OCI-LY1 (cell line): ENCODE data around the gene OSBPL1A.

Experiments used
- H2AFZ ChIP-seq: fragments of 200-600 bp; sonication (generic), shearing (Covaris generic); 2 replicates; pipeline ENCODE4 v1.6.0; 2014; ENCODE audit warnings: antibody characterized with exemption, mild to moderate bottlenecking, low read length
- H3F3A ChIP-seq: fragments of 200-600 bp; sonication (generic), shearing (Covaris generic); 2 replicates; pipeline ENCODE4 v1.6.0; 2014; ENCODE audit warnings: mild to moderate bottlenecking, antibody characterized with exemption, low read length, moderate library complexity; ENCODE audit not compliant: insufficient read depth
- H3K27ac ChIP-seq: fragments of 200-600 bp; sonication (generic); 2 replicates; pipeline ENCODE4 v1.5.1; 2014; ENCODE audit warnings: low read length, mixed run types, mild to moderate bottlenecking, low read depth; ENCODE audit not compliant: poor library complexity, severe bottlenecking
- H3K27me3 ChIP-seq: fragments of 200-600 bp; sonication (generic); 2 replicates; pipeline ENCODE4 v1.6.0; 2014; ENCODE audit warnings: antibody characterized with exemption, mild to moderate bottlenecking, low read length, moderate library complexity; ENCODE audit not compliant: insufficient read depth
- H3K36me3 ChIP-seq: fragments of 200-600 bp; sonication (generic); 2 replicates; pipeline ENCODE4 v1.6.1; 2014; ENCODE audit warnings: mild to moderate bottlenecking, antibody characterized with exemption, low read length, moderate library complexity, mixed read lengths; ENCODE audit not compliant: insufficient read depth
- H3K4me1 ChIP-seq: fragments of 200-600 bp; sonication (generic); 2 replicates; pipeline ENCODE4 v1.5.1; 2014; ENCODE audit warnings: mild to moderate bottlenecking, low read length, moderate library complexity; ENCODE audit not compliant: insufficient read depth, severe bottlenecking
- H3K4me2 ChIP-seq: fragments of 200-600 bp; sonication (generic), shearing (Covaris generic); 2 replicates; pipeline ENCODE4 v1.6.1; 2014; ENCODE audit warnings: low read length
- H3K4me3 ChIP-seq: fragments of 200-600 bp; sonication (generic); 2 replicates; pipeline ENCODE4 v1.5.1; 2014; ENCODE audit warnings: low read length, low read depth, mild to moderate bottlenecking, mixed read lengths; ENCODE audit not compliant: poor library complexity, severe bottlenecking
- H3K79me2 ChIP-seq: fragments of 200-600 bp; shearing (Covaris generic); 2 replicates; pipeline ENCODE4 v1.6.1; 2016; ENCODE audit warnings: mixed run types, low read length, mixed read lengths; ENCODE audit not compliant: insufficient read depth
- H3K9ac ChIP-seq: fragments of 200-600 bp; sonication (generic), shearing (Covaris generic); 2 replicates; pipeline ENCODE4 v1.6.1; 2014; ENCODE audit warnings: mild to moderate bottlenecking, low read length, mixed read lengths
- H3K9me2 ChIP-seq: fragments of 200-600 bp; sonication (generic), shearing (Covaris generic); 2 replicates; pipeline ENCODE4 v1.6.1; 2014; ENCODE audit warnings: low read depth, mild to moderate bottlenecking, low read length, mixed read lengths
- H3K9me3 ChIP-seq: fragments of 200-600 bp; shearing (Covaris generic); 2 replicates; pipeline ENCODE4 v1.6.1; 2014; ENCODE audit warnings: low read length, mixed read lengths
- H4K20me1 ChIP-seq: fragments of 200-600 bp; sonication (generic), shearing (Covaris generic); 2 replicates; pipeline ENCODE4 v1.6.0; 2016; ENCODE audit warnings: mild to moderate bottlenecking, low read length; ENCODE audit not compliant: insufficient read depth
- EZH2 ChIP-seq: fragments of 200-600 bp; sonication (generic), shearing (Covaris generic); IDR thresholded peaks from 2 replicates; pipeline ENCODE4 v1.8.0; 2017; ENCODE audit warnings: borderline replicate concordance, mixed run types, mild to moderate bottlenecking, antibody characterized with exemption, low read length, moderate library complexity, mixed read lengths
- TF ChIP-seq, protein P1 (sequence below): fragments of 200-600 bp; sonication (generic), shearing (Covaris generic); IDR thresholded peaks from 2 replicates; pipeline ENCODE4 v1.5.1; 2017; ENCODE audit warnings: mild to moderate bottlenecking, antibody characterized with exemption, low read length, moderate library complexity, mixed read lengths

The OSBPL1A gene

DNA sequence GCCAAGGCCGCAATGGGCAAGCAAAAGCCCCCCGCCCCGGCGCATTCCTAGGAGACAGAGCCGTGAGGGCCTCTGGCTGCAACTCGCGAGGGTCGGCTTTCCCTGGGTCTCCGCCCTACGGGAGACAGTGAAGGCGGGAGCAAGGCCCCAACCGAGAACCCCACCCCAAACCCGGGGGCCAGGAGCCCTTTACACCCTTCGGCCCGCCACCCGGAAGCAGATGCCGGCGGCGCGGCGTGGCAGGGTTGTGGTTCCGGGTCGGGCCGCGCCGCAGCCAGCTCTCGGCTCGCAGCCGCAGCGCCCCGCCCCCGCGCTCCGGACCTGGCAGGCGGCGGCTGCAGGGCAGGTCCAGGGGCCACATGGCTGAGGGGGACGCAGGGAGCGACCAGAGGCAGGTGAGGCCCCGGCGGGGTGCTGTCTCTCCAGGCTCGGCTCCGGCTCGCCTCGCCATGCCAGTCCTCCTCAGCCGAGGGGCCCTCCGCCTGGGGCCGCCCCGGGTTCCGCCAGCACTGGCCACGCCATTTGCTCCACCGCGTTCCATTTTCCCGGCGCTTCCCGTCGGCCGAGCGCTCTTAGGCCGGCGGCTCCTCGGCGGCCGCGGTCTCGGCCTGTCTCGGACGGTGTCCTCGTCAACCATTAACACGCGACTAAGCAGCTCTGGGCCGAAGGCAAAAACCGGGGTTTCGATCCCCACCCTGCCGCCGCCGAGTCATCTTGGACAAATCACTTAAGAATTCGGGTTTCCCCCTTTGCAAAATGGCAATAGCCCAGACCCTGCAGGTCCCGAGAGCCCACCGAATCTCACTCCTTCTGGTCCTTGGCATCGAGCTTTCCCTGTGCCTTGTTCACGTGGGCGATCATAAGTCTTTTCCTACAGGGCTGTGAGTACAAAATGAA is 29.0 kb upstream of the OSBPL1A start, which contains the start of gene IMPACT:
TSS of gene IMPACT (plus strand) at position 273 of the 897 bp plus-strand sequence. CDS start at position 360, 87 bp downstream.
- Histone ChIP-seq H2AFZ (peak within 1 kb of the TSS; percentile 21; the same call in 1 of the 2 replicates), H3K27ac (no peak within 1 kb of the TSS)
- no peak for TF ChIP-seq EZH2
- TF ChIP-seq, protein P1, sequence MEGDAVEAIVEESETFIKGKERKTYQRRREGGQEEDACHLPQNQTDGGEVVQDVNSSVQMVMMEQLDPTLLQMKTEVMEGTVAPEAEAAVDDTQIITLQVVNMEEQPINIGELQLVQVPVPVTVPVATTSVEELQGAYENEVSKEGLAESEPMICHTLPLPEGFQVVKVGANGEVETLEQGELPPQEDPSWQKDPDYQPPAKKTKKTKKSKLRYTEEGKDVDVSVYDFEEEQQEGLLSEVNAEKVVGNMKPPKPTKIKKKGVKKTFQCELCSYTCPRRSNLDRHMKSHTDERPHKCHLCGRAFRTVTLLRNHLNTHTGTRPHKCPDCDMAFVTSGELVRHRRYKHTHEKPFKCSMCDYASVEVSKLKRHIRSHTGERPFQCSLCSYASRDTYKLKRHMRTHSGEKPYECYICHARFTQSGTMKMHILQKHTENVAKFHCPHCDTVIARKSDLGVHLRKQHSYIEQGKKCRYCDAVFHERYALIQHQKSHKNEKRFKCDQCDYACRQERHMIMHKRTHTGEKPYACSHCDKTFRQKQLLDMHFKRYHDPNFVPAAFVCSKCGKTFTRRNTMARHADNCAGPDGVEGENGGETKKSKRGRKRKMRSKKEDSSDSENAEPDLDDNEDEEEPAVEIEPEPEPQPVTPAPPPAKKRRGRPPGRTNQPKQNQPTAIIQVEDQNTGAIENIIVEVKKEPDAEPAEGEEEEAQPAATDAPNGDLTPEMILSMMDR = no peak

DNA sequence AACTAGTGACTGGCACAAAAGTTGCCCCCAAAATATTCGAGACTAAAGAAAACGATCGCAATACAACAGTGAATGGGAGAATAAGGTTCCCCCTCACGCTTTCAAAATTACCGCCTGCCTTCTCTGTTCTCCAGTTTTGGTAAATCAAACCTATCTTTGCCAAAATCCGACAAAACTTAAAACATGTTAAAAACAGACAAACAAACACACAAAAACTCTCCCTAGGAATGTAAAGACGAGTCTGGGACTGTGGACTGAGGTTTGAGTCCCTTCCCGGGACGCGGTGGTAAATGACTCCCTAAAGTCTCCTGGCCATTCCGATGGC is 28.4 kb upstream of the OSBPL1A start:
- Histone ChIP-seq H3F3A (no peaks in the 10 kb centered on the region), H3K27me3 (no peaks in the 10 kb centered on the region), H3K4me2 (peak overlapping the region; percentile 77), H3K9me3 (no peaks in the 10 kb centered on the region), H3K4me3 (peak overlapping the region; percentile 70), H3K79me2 (no peaks in the 10 kb centered on the region), H3K9ac (no peak overlapping the region), H3K36me3 (no peaks in the 10 kb centered on the region; the same call in 1 of the 2 replicates), H4K20me1 (no peaks in the 10 kb centered on the region), H2AFZ (peak overlapping the region; percentile 21; the same call in 1 of the 2 replicates), H3K9me2 (no peaks in the 10 kb centered on the region), H3K4me1 (peaks cover 16% of the 10 kb centered on the region), H3K27ac (no peak overlapping the region)
- no peak for TF ChIP-seq EZH2
- TF ChIP-seq, protein P1 = no peak

More for the DNA sequence above, 29.0 kb upstream of the OSBPL1A start, which contains the start of gene IMPACT:
- H3K9ac ChIP-seq = peak within 1 kb of the TSS; percentile 65
- peak within 1 kb of the TSS; percentile 70 for H3K4me3 ChIP-seq
- no peaks in the 10 kb centered on the region for H3K9me2 ChIP-seq
- no peaks in the 10 kb centered on the region for H3F3A ChIP-seq
- H3K9me3 ChIP-seq = no peaks in the 10 kb centered on the region
- H4K20me1 ChIP-seq = no peaks in the 10 kb centered on the region
- H3K4me2 ChIP-seq = peak within 1 kb of the TSS; percentile 77
- peaks cover 16% of the 10 kb centered on the region for H3K4me1 ChIP-seq
- H3K27me3 ChIP-seq = no peaks in the 10 kb centered on the region
- H3K36me3 ChIP-seq = no peaks in the 10 kb centered on the region; the same call in 1 of the 2 replicates
- H3K79me2 ChIP-seq = no peaks in the 10 kb centered on the region

DNA sequence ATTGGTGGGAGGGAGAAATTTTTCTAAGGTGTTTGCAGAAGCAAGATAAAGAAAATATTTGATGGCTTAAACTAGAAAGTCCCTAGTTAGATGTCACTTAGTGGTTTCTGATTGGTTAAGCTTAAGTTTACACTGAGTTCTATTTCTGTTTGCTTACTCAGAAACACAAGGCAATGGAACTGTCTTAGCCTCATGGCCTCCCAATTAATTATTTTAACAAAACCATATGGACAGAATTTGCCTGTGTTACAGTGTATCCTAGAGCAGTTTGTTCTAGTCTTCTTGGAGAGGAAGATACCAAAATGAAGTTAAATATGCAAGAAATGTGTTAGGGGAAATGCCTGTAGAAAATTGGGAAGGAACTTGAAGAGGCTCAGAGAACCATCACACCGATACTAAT is 24.2 kb upstream of the OSBPL1A start:
- Histone ChIP-seq H2AFZ (no peak overlapping the region), H3K9ac (no peak overlapping the region), H3K79me2 (no peaks in the 10 kb centered on the region), H3K4me1 (peaks cover 6% of the 10 kb centered on the region), H3K4me2 (no peak overlapping the region), H3K4me3 (no peak overlapping the region), H3F3A (no peaks in the 10 kb centered on the region), H3K9me2 (no peaks in the 10 kb centered on the region), H4K20me1 (no peaks in the 10 kb centered on the region), H3K27ac (no peak overlapping the region), H3K36me3 (no peaks in the 10 kb centered on the region; the same call in 1 of the 2 replicates), H3K27me3 (no peaks in the 10 kb centered on the region), H3K9me3 (no peaks in the 10 kb centered on the region)
- TF ChIP-seq EZH2 = no peak
- TF ChIP-seq, protein P1 = no peak
